Epithelial cell of prostate (primary cell): Measurements from ENCODE around the gene UBA1.

Experiments
- DNase-seq: peaks from one replicate; pipeline ENCODE4 v3.0.0-alpha.2; 2011; ENCODE audit warnings: low read depth, low spot score
- H3K27ac ChIP-seq: fragments of 450-650 bp; 2 replicates; pipeline ENCODE4 v1.5.1; 2017; ENCODE audit warnings: mild to moderate bottlenecking

The UBA1 gene

DNA sequence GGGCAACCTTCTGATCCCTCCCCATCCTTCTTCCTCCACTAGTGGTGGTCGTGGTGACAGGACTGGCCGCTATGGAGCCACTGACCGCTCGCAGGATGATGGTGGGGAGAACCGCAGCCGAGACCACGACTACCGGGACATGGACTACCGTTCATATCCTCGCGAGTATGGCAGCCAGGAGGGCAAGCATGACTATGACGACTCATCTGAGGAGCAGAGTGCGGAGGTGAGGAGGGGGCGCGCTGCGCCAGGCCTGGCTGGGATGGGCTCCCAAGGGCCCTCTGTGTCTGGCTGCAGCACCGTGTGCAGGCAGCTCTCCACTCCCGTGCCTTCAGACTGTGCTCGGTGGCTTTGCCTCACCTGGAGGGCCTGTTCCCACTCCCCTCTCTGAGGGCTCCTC, 24.4 kb upstream of the UBA1 start:
- DNase-seq = no peak
- no peak overlapping the region for H3K27ac ChIP-seq

DNA sequence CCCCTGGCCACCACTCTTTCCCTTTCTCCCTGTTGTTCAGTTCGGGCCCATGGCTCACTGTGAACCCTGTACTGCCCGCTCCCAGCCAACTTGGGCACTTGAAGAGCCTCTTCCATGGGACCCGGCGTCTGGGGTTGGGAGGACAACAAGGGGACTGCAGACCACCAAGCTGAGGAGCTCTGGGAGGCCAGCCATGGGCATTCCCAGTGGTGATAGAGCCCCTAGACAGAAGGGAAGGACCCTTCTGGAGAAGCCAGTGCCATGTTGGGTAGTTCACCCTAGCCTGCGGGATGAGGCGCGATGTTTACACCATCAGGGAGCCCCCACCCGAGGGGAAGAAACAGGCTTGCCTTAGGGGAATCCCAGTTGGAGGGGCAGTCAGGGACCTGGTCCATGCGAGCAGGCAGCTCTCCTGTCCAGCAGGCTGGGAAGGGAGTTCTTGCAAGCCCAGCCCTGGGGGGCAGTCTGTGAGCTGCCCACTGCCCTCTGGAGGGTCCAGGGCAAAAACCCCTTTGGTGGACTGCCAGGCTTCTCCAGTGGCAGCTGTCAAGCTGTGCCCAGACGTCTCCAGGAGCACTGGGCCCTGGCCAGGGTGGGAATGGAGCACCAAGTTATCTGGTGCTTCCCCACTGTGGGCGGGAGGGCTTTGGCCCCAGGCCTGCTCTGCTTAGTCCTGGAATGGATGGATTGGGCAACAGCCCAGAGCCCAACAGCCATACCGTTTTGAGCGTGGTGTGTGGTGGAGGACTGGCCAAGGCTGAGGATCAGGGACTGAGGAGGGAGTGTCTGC, 23.7 kb upstream of the UBA1 start:
- H3K27ac ChIP-seq = no peak overlapping the region
- DNase-seq = no peak

DNA sequence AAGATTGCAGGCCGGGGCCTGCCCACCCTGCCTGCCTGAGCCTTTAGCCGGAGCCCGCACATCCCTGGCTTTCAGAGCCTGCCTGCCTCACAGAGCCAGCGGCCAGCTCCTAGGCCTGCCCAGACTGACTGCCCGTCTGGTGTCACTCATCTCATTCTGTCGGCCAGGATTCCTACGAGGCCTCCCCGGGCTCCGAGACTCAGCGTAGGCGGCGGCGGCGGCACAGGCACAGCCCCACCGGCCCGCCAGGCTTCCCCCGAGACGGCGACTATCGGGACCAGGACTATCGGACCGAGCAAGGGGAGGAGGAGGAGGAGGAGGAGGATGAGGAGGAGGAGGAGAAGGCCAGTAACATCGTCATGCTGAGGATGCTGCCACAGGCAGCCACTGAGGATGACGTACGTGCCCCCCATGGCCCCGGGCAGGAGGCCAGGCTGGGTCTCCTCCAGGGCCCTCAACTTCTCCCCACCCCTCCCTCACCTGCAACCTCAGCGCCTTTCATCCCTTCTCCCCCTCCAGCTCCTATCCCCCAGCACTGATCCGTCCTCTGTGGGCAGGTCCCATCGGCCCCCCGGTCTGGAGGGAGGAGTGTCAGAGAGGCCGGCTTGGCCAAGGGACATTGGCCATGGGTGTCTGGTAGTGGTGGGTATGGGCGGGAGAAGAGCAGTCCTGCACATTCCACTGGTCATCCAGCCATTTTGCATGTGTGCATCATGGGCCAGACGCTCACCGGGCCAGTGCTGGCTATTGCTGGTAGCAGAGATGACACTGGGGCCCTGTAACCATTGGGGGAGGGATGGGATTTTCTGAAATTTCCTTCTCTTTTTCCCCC, 22.6 kb upstream of the UBA1 start:
- DNase-seq = no peak
- no peak overlapping the region for H3K27ac ChIP-seq

- no peak overlapping the region for H3K27ac ChIP-seq
- no peak for DNase-seq
Measured at GRCh38 chrX:47171996-47172395, 21.6 kb upstream of the UBA1 start.

GRCh38 chrX:47172549-47172948, 21.1 kb upstream of the UBA1 start:
- H3K27ac ChIP-seq = no peak overlapping the region
- DNase-seq = no peak

DNA sequence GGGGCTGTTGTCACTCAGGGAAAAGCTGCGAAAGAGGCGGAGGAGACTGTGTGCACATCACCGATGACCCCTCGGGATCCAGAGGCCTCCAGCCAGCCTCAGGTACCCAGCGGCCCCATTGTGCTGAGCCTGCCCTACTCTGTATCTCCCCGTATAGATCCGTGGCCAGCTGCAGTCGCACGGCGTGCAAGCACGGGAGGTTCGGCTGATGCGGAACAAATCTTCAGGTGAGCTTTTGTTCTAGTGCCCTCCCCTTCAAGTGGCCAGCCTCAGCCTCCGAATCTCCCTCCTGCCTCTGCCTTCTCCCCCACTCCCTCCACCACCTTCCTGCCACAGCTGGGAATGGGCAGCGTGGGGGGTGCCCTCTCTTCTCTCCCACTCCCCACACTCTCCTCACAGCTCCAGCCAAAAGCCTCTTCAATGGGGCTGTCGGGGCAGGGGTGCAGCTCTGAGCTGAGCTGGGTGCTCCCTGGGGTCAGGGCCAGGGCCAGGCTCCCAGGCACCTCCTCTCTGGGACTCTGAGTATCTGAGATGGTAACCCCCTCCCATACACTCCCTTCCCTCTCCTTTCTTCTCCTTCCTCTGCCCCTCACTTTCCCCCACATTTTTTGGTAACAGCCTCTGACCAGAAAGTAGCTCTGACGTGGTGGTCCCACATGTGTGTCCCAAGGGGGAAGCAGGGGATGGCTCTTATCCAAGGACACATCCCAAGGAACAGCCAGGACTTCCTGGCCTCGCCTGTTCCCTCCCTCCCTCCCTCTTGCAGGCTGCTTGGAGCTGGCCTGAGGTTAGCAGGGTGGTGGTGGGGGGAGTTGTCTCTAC, 20.4 kb upstream of the UBA1 start:
- DNase-seq = no peak
- no peak overlapping the region for H3K27ac ChIP-seq

DNA sequence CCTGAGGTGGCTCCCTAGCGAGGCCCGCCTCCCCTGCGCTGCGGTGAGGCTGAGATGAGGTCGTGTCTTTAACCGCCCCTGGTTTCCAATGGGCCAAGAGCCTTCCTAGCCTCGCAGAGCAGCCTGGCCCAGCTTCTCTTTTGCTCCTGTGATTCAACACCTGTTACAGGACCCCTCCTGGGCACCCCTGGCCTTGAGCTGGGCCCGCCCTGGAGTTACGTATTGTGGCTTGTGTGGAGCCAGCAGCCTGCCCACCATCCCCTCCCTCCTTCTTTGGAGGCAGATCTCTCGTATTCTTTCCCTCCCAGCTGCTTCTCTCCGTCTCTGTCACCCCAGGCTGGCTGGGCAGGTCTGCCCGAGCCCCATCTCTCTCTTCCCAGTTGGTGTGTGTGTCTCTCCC, 19.3 kb upstream of the UBA1 start:
- H3K27ac ChIP-seq = no peak overlapping the region
- DNase-seq = no peak

DNA sequence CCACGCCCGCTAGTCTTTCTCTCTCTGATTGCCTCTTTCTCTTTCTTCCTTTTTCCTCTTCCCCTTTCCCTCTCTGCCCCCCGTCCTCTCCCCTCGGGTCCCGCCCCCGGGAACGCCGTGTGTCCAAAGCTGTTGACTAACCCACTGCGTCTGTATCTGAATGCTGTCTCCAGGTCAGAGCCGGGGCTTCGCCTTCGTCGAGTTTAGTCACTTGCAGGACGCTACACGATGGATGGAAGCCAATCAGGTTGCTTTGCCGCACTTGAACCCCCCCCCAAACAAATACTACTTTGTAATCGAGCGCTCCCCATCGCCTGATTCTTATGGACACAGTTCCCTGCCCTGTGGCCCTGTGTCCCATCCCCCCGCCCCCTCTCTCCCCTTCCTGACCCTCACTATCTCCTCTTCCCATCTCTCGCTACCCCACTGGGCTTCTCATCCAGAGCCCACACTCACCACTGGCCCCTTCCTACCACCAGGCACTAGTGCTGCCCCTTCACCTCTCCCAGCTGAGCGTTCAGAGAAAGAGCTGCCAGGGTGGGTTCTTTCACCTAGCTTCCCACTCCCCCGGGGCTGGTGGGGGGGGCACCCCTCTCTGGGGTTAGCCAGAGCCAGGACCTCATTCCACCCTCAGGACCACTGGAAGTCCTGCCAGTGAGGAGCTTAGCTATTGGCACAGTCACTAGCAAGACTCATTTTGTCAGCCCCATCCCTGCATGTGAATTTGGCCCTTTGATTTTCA, 18.6 kb upstream of the UBA1 start:
- no peak overlapping the region for H3K27ac ChIP-seq
- DNase-seq = no peak

GRCh38 chrX:47175588-47175980, 18.0 kb upstream of the UBA1 start:
- no peak overlapping the region for H3K27ac ChIP-seq
- DNase-seq = no peak

DNA sequence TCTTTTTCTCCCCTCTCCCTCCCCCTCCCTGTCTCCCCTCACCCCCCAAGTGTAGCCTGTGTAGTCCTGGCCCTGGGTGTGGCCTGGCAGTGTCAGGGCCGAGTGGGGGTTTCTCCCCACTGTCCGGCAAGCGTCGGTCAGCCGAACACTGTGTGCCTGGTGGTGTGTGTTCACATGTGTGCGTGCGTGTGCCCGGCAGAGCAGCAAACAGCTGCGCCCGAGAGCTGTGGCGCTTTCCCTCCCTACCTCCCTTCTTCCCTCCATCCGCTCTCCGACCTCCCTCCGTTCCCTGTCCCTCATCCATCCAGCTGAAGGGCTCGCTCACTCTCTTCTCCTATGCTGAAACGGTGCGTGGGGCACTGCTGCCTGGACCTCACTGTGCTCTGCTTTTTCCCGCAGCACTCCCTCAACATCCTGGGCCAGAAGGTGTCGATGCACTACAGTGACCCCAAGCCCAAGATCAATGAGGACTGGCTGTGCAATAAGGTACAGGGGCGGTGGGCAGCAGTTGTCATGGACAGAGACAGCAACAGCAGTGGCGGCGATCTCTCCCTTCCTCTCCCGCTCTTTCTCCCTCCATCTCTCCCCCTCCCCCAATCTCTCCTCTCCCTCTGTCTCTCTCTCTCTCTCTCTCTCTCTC, 17.4 kb upstream of the UBA1 start:
- no peak for DNase-seq
- no peak overlapping the region for H3K27ac ChIP-seq

- H3K27ac ChIP-seq = peak overlapping the region; percentile 66
- DNase-seq = no peak
Measured at GRCh38 chrX:47177079-47177478, 16.6 kb upstream of the UBA1 start.

GRCh38 chrX:47178337-47178736, 15.3 kb upstream of the UBA1 start:
- peak overlapping the region; percentile 66 for H3K27ac ChIP-seq
- DNase-seq = no peak

- H3K27ac ChIP-seq = peak overlapping the region; percentile 66
- DNase-seq = no peak
Measured at GRCh38 chrX:47179221-47179927, 14.3 kb upstream of the UBA1 start.

DNA sequence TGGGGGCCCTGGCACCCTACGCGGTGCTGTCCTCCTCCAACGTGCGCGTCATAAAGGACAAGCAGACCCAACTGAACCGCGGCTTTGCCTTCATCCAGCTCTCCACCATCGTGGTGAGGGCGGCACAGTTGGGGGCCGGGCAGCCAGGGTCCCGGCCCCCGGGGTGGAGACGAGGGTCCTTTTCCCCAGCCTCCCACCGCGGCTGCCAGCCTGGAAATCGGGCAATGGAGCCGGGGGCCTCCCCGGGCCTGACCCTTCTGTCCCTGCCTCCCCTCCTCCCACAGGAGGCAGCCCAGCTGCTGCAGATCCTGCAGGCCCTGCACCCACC, 13.7 kb upstream of the UBA1 start:
- no peak for DNase-seq
- peak overlapping the region; percentile 66 for H3K27ac ChIP-seq

- no peak overlapping the region for H3K27ac ChIP-seq
- DNase-seq = no peak
Measured at GRCh38 chrX:47180346-47180745, 13.3 kb upstream of the UBA1 start.

DNA sequence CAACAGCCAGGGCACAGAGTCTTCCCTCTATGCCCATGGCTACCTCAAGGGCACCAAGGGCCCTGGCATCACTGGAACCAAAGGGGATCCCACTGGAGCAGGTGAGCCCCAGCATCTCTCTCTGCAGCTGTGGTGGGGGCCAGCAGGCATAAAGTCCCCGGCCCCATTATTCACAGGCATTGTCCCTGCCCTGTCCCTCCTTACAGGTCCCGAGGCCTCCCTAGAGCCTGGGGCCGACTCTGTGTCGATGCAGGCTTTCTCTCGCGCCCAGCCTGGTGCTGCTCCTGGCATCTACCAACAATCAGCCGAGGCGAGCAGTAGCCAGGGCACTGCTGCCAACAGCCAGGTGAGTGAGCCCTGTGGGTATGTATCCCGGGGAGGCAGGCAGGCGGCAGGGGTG, 12.3 kb upstream of the UBA1 start:
- no peak overlapping the region for H3K27ac ChIP-seq
- no peak for DNase-seq

- no peak for DNase-seq
- no peak overlapping the region for H3K27ac ChIP-seq
Measured at GRCh38 chrX:47182106-47182700, 11.4 kb upstream of the UBA1 start.

DNA sequence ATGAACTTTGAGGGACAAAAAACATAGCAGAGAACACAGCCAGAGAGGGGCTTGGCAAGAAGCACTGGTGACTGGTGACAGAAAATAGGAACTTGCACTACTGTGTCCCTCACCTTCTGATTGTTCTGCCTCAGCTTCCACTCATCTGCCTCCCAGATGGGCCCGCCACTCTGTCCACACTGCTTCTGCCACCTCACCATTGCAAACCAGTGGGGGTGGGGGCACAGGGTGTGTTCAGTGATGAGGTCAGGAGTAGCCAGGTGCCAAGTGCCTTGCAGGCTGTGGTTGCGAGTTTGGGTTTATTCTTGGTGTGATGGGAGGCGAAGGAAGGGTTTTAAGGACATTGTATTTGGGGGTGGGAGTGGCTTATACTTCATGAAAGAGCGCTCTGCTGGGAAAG, 9.1 kb upstream of the UBA1 start:
- DNase-seq = no peak
- H3K27ac ChIP-seq = no peak overlapping the region

DNA sequence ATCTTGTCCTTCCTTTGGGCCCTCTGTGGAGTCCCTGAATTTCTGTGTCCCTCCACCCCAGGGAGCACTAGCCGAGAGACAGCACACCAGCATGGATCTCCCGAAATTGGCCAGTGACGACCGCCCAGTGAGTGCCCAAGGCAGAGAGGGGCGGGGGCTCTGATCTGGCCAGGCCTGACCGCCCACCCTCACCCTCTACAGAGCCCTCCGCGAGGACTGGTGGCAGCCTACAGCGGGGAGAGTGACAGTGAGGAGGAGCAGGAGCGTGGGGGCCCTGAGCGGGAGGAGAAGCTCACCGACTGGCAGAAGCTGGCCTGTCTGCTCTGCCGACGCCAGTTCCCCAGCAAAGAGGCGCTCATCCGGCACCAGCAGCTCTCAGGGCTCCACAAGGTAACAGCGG, 8.4 kb upstream of the UBA1 start:
- H3K27ac ChIP-seq = no peak overlapping the region
- DNase-seq = no peak
